Left ventricle myocardium inferior (tissue), 1 donor: ENCODE measurements around the gene SENP1. TPM values are rescaled to one million over a fixed set of nuclear protein-coding genes. Genes with fewer than 3 reads are reported as not detected.

ENCODE experiments used
- DNase-seq: peaks from one replicate; pipeline ENCODE4 v3.0.0-alpha.2; 2020
- H3K27ac ChIP-seq: fragments of 200-600 bp; replicated peaks from 2 replicates; pipeline ENCODE4 v1.8.0; 2021
- H3K27me3 ChIP-seq: fragments of 200-600 bp; 2 replicates; pipeline ENCODE4 v1.8.0; 2021; ENCODE audit warnings: low read depth
- H3K36me3 ChIP-seq: fragments of 200-600 bp; 2 replicates; pipeline ENCODE4 v1.8.0; 2021
- H3K4me1 ChIP-seq: fragments of 200-600 bp; 2 replicates; pipeline ENCODE4 v1.8.0; 2021
- H3K4me3 ChIP-seq: fragments of 200-600 bp; 2 replicates; pipeline ENCODE4 v1.8.0; 2021; ENCODE audit warnings: mild to moderate bottlenecking, moderate library complexity
- H3K9me3 ChIP-seq: fragments of 200-600 bp; replicated peaks from 2 replicates; pipeline ENCODE4 v1.8.0; 2021
- intact Hi-C: fragments of 100-400 bp; cut with micrococcal nuclease; formaldehyde crosslinking; loops from one replicate; pipeline ENCODE4 v1.11.0; 2022
- total RNA-seq: library from RNA; stranded (reverse); fragmentation: NEBNext Ultra II Directional; extraction: Animal tissue kit (Norgen Biotek cat#: 25700); gene quantifications from one replicate; pipeline ENCODE4 v1.2.1, GENCODE V29; 2021
- TF ChIP-seq, protein P1 (sequence below): fragments of 200-600 bp; IDR thresholded peaks from 2 replicates; pipeline ENCODE4 v1.8.0; 2021; ENCODE audit warnings: antibody characterized with exemption, mild to moderate bottlenecking, borderline replicate concordance
- donor health status: DM: no; HTN: yes; CAD: no; lungs with severe emphysema.

The SENP1 gene
- total RNA-seq, 1 donor from 2014 or later, result 5.3 TPM

DNA sequence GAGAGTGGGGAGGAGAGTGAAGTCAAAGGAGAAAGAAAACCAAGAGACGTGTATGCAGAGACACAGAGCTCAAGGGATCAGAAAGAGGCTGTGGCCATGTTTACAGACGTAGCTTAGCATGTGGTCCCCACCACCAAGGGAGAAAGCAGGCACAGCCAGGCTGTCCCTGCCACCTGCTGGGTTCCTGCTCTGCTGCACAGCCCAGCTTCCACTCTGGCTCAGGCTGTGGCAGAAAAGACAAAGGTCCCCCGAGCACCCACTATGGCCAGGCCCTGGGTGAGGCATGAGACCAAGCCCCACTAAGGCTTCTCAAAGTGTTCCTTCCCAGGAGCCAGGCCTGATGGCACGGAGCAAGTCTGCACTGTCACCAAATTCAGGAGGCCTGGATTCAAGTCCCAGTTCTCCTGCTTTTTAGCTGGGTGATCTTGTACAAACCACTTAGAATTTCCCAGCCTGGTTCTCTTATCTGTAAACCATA is 75.7 kb downstream of the SENP1 start:
- Histone ChIP-seq H3K36me3 (no peaks in the 10 kb centered on the region), H3K27ac (no peak overlapping the region), H3K4me3 (no peak overlapping the region), H3K27me3 (peaks cover 7% of the 10 kb centered on the region), H3K4me1 (peaks cover 21% of the 10 kb centered on the region), H3K9me3 (no peaks in the 10 kb centered on the region)
- TF ChIP-seq, protein P1, sequence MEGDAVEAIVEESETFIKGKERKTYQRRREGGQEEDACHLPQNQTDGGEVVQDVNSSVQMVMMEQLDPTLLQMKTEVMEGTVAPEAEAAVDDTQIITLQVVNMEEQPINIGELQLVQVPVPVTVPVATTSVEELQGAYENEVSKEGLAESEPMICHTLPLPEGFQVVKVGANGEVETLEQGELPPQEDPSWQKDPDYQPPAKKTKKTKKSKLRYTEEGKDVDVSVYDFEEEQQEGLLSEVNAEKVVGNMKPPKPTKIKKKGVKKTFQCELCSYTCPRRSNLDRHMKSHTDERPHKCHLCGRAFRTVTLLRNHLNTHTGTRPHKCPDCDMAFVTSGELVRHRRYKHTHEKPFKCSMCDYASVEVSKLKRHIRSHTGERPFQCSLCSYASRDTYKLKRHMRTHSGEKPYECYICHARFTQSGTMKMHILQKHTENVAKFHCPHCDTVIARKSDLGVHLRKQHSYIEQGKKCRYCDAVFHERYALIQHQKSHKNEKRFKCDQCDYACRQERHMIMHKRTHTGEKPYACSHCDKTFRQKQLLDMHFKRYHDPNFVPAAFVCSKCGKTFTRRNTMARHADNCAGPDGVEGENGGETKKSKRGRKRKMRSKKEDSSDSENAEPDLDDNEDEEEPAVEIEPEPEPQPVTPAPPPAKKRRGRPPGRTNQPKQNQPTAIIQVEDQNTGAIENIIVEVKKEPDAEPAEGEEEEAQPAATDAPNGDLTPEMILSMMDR, result peak; percentile 19
- no peak for DNase-seq
- intact Hi-C loops, result no loop called here

DNA sequence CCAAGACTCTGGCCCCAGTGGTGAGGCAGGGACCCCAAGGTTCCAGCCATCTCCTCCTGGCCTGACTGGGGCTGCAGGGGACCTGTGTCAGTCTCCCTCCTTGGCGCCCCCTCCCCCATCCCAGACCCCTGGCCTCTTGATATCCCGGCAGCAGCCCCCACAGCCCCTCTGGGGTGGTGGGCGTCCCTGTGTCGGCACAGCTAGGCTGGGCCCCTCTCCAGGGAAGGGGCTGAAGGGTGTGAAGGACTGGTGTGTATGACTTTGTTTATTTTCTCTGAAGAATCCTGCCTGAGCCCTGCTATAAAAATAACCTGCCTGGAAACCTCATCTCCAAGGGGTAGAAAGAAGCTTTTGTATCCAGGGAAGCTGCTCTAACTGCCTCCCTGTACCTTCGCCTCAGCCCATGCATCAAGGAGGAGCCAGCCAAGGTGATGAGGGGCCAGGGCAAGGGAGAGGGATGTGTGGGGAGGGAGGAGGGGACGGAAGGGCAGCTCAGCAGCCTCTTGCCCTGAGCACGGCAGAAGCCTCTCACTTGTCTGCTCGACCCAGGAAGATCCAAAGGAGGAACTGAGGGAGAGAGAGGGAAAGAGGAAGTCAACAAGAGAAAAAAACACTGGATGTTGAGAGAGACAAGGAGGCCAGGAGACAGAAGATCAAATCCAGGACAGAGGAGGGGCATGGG is 76.2 kb downstream of the SENP1 start:
- peaks cover 21% of the 10 kb centered on the region for H3K4me1 ChIP-seq
- no peak overlapping the region for H3K4me3 ChIP-seq
- no peak overlapping the region for H3K27ac ChIP-seq
- H3K36me3 ChIP-seq, result no peaks in the 10 kb centered on the region
- H3K9me3 ChIP-seq, result no peaks in the 10 kb centered on the region
- intact Hi-C loops, result no loop called here
- TF ChIP-seq, protein P1, result no peak
- no peak for DNase-seq
- H3K27me3 ChIP-seq, result peaks cover 7% of the 10 kb centered on the region

DNA sequence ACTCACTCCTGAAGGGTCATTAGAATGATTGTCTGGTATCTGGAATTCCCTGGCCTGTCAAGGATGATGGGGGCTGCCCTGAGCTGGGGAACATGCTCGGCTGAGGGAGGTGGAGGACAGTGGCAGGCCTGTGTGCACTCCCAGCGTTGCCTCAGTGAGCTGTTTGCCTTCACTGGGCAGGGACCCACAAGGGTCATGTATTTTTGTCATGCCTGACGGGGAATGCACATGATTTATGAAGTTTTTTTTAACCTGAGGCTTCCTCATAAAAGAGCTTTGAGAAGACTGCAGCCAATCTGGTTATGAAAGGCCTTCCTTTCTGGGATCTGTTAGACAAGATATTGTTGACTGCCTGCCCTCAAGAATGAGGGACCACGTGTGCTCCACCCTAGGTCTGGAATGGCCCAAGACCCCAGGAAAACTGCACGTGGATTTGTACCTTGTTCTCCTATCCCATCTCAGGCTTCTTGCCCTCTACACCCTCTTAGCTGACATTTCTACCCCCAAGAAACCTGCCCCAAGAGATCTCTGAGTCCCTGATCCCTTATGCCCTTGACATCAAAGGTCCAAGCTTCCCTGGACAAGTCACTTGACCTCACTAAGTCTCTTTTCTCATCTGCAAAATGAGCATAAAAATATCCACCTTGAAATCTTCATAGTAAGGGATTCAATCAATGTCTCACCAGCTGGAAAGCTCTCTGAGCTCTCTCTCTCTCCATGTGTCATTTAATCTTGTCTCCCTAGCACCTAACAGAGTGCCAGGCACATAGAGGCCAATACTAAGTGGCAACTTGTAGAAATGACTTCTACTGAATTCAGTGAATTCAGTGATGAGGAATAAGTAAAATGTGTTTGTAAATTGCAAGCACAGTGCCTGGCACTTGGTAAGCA is 77.1 kb downstream of the SENP1 start:
- Histone ChIP-seq H3K9me3 (no peaks in the 10 kb centered on the region), H3K4me1 (peaks cover 21% of the 10 kb centered on the region), H3K27ac (no peak overlapping the region), H3K4me3 (no peak overlapping the region), H3K27me3 (peaks cover 7% of the 10 kb centered on the region), H3K36me3 (no peaks in the 10 kb centered on the region)
- TF ChIP-seq, protein P1, result no peak
- DNase-seq, result no peak
- intact Hi-C loops, result no loop called here

DNA sequence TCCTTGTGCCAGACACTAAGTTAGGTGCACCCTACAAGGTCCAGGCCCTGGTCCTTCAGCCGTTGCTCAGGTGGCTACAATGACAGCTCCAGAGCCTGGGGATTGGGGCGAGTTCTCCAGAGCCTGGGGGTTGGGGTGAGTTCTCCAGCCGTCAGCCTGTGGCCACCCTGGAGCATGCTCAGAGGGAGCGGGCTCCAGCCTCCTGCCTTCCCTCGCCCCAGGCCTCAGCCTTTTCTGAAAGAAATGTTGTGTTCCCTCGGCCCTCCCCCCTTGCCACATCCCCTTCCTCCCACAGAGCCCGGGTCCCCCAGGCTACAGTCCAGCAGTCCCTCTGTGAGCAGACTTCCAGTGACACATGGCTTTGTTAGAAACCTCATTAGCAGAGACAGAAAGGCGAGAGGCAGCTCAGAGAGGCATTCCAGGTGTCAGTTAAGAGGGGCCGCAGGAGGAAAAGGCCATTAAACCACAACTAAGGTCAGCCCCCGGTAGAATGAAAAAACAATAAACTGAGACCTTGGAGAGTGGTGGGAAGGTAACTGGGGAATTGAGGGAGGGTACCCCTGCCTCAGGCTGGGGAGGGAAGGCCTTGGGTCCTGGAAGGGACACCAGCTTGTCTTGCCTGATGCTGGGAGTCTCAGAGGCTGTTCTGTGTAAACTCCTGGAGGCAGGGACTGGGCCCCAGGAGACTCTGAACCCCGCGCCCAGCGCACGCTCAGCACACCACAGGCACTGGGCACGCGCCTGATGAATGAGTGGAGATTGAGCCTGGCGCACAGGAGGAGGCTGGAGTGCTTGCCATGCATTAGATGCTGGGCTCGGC is 78.5 kb downstream of the SENP1 start:
- TF ChIP-seq, protein P1, result no peak
- intact Hi-C loops, result no loop called here

More for the DNA sequence above, 78.5 kb downstream of the SENP1 start:
- peaks cover 15% of the 10 kb centered on the region for H3K27me3 ChIP-seq
- DNase-seq, result no peak
- H3K9me3 ChIP-seq, result no peaks in the 10 kb centered on the region
- no peaks in the 10 kb centered on the region for H3K36me3 ChIP-seq
- no peak overlapping the region for H3K4me3 ChIP-seq
- peaks cover 31% of the 10 kb centered on the region for H3K4me1 ChIP-seq
- no peak overlapping the region for H3K27ac ChIP-seq
